C4-2B (cell line): ENCODE results near the gene CPT1C.

Experiments
- CTCF ChIP-seq: fragments of 450-650 bp; conservative IDR thresholded peaks from 2 replicates; pipeline ENCODE4 v1.5.1; 2017; ENCODE audit warnings: mild to moderate bottlenecking
- ZFX ChIP-seq: fragments of 450-650 bp; IDR thresholded peaks from 2 replicates; pipeline ENCODE4 v1.6.1; 2017

GRCh38 chr19:49662011-49662410 lies 28.9 kb upstream of the CPT1C start:
- TF ChIP-seq CTCF (no peak), ZFX (no peak)
